Upper lobe of left lung (tissue), 6 donors: Measurements from ENCODE around the gene SEL1L. TPM values are rescaled to one million over a fixed set of nuclear protein-coding genes. Genes with fewer than 3 reads are reported as not detected.

Experiments
- ATAC-seq, 2 donors: fragments of 200-7000 bp; cut with Tn5 transposase; one replicate each; pipeline ENCODE4 v1.9.1; 2022; ENCODE audit warnings: mild to moderate bottlenecking in 2 of 2, moderate library complexity in 2 of 2; ENCODE audit not compliant: low FRiP score in 2 of 2
- DNase-seq, 2 donors: peaks; one replicate each; pipeline ENCODE4 v3.0.0-alpha.2; 2019 to 2020
- H3K27ac ChIP-seq, 4 donors: fragments of 200-600 bp; sonication (generic); one replicate each; pipeline ENCODE4 v1.5.1; 2016 to 2019
- H3K27me3 ChIP-seq, 4 donors: fragments of 200-600 bp; sonication (generic); one replicate each; pipeline ENCODE4 v1.5.1; 2017 to 2019
- H3K36me3 ChIP-seq, 4 donors: fragments of 200-600 bp; sonication (generic); one replicate each; pipeline ENCODE4 v1.5.1; 2016 to 2019
- H3K4me1 ChIP-seq, 4 donors: fragments of 200-600 bp; sonication (generic); one replicate each; pipeline ENCODE4 v1.5.1; 2018 to 2019
- H3K4me3 ChIP-seq, 4 donors: fragments of 200-600 bp; sonication (generic); one replicate each; pipeline ENCODE4 v1.5.1; 2017 to 2019; ENCODE audit warnings: mild to moderate bottlenecking in 2 of 4, moderate library complexity in 1 of 4
- H3K9me3 ChIP-seq, 4 donors: fragments of 200-600 bp; sonication (generic); one replicate each; pipeline ENCODE4 v1.5.1; 2018 to 2019
- EP300 ChIP-seq, 4 donors: sonication (generic); formaldehyde crosslinking; IDR thresholded peaks; one replicate each; pipeline ENCODE4 v1.5.1; 2017; ENCODE audit warnings: antibody characterized with exemption in 4 of 4, control low read depth in 2 of 4
- POLR2A ChIP-seq, 4 donors: fragments of 450-650 bp; IDR thresholded peaks; one replicate each; pipeline ENCODE4 v1.5.1; 2016 to 2017; ENCODE audit warnings: antibody characterized with exemption in 4 of 4, mild to moderate bottlenecking in 2 of 4
- POLR2AphosphoS5 ChIP-seq, 2 donors: sonication (generic); formaldehyde crosslinking; IDR thresholded peaks; one replicate each; pipeline ENCODE4 v1.5.1; 2017; ENCODE audit warnings: antibody characterized with exemption in 2 of 2
- WGBS, 2 donors: methylation state at CpG; one replicate each; pipeline ENCODE4 v1.1.5; 2017 to 2018; 5-methylcytosine and 5-hydroxymethylcytosine counted together
- total RNA-seq, 6 donors: library from RNA; depleted of rRNA in 4 of 6; stranded (reverse); fragments of >200 nt in 4 of 6; gene quantifications; one replicate each; pipeline versions ENCODE4 v1.1.0 to v1.2.1, GENCODE V29; 2016 to 2021
- TF ChIP-seq, protein P1 (sequence below), 6 experiments: fragments of 450-650 bp in 4 of 6; fragments of 200-600 bp in 2 of 6; sonication (generic) in 2 of 6; IDR thresholded peaks; one replicate each; pipeline ENCODE4 v1.5.1; 2016 to 2019; ENCODE audit warnings: antibody characterized with exemption in 6 of 6
- donor health status: DM: no; HTN: no; CAD: no; lungs with moderate emphysema.
- donor health status: DM: no; HTN: yes; CAD: no; lungs with severe emphysema.

SEL1L gene
- total RNA-seq, 6 donors from 2014 or later, result 24.1 to 120 (median 64.0) TPM

DNA sequence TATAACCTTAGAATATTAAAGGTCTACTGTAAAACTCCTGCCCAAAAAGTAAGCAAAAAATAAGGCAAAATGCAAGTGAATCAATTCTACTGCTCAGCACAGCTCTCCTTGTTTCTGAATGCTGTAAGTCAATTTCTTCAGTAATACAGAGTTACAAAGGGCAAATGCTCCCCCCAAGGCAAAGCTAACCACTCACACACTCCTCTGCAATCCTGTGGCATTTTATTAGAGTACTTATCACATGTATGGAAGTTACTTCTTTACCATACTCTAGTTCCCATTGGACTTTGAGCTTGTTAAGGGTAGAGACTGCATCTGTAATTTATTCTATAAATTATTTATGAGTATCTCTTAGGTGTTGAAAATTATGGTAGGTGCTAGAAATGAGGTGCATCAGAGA is 27.2 kb downstream of the SEL1L start:
- TF ChIP-seq EP300 (IDR thresholded peaks at IDR 0.05) (no peak), POLR2AphosphoS5 (IDR thresholded peaks at IDR 0.05) (no peak), POLR2A (IDR thresholded peaks at IDR 0.05) (no peak)
- TF ChIP-seq, protein P1, sequence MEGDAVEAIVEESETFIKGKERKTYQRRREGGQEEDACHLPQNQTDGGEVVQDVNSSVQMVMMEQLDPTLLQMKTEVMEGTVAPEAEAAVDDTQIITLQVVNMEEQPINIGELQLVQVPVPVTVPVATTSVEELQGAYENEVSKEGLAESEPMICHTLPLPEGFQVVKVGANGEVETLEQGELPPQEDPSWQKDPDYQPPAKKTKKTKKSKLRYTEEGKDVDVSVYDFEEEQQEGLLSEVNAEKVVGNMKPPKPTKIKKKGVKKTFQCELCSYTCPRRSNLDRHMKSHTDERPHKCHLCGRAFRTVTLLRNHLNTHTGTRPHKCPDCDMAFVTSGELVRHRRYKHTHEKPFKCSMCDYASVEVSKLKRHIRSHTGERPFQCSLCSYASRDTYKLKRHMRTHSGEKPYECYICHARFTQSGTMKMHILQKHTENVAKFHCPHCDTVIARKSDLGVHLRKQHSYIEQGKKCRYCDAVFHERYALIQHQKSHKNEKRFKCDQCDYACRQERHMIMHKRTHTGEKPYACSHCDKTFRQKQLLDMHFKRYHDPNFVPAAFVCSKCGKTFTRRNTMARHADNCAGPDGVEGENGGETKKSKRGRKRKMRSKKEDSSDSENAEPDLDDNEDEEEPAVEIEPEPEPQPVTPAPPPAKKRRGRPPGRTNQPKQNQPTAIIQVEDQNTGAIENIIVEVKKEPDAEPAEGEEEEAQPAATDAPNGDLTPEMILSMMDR (IDR thresholded peaks at IDR 0.05), result no peak
- H3K4me3 ChIP-seq, result no peak overlapping the region
- H3K36me3 ChIP-seq, result peaks cover 0 to 65% (median 25%) of the 10 kb centered on the region in 4 donors
- H3K27ac ChIP-seq, result no peak overlapping the region
- no peaks in the 10 kb centered on the region for H3K9me3 ChIP-seq
- H3K4me1 ChIP-seq, result peaks cover 16 to 25% (median 22%) of the 10 kb centered on the region in 4 donors
- DNase-seq (no peak), ATAC-seq (no peak)
- no peaks in the 10 kb centered on the region for H3K27me3 ChIP-seq

DNA sequence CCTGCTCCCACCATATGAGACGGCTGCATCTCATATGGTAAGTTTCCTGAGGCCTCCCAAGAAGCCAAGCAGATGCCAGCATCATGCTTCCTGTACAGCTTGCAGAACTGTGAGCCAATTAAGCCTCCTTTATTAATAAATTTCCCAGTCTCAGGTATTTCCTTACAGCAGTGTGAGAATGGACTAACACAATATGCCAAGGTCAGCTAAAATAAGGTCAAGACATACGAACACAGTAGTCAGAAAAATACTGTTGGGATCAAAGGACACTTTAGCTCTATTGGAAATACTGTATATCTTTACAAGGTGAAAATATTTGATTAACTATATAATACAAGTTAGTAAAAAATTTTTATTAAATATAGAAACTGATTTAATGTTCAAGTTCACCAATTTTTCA is 28.8 kb downstream of the SEL1L start:
- peaks cover 0 to 80% (median 37%) of the 10 kb centered on the region in 4 donors for H3K36me3 ChIP-seq
- no peak for DNase-seq
- peaks cover 4 to 9% (median 8%) of the 10 kb centered on the region in 4 donors for H3K4me1 ChIP-seq
- H3K9me3 ChIP-seq, result no peaks in the 10 kb centered on the region
- TF ChIP-seq POLR2AphosphoS5 (IDR thresholded peaks at IDR 0.05), result no peak
- TF ChIP-seq, protein P1 (IDR thresholded peaks at IDR 0.05), result no peak
- no peaks in the 10 kb centered on the region for H3K27me3 ChIP-seq
- no peak overlapping the region for H3K27ac ChIP-seq
- H3K4me3 ChIP-seq, result no peak overlapping the region
- no peak for ATAC-seq
- WGBS, 2 donors, result 95 to 97% methylated on average over 2 of the region's 2 CpGs

DNA sequence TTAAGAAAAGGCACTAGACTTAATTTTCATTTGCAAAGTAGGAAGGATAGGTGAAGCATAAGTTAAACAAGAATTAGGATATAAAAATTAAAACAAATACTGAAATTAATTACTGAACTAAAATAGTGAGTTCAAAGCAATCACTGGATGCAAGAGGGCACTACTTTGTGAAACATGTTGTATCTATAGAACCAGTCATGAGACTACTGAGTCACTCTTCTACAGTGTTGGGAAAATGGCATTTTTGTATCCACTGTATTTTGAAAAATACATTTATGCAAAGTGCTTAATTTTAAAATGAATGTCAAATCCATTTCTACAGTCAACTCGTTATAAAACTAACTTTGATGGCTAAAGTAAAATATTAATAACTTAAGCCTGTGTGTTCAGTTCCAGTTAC is 47.9 kb downstream of the SEL1L start:
- Histone ChIP-seq H3K27me3 (no peaks in the 10 kb centered on the region), H3K4me1 (no peaks in the 10 kb centered on the region), H3K27ac (no peak overlapping the region), H3K36me3 (peaks cover 31 to 93% (median 56%) of the 10 kb centered on the region in 4 donors), H3K4me3 (no peak overlapping the region), H3K9me3 (no peaks in the 10 kb centered on the region)
- DNase-seq, result no peak
- ATAC-seq, result no peak
- WGBS, 2 donors, result 91 to 95% methylated on average over 1 of the region's 1 CpG
- TF ChIP-seq EP300 (IDR thresholded peaks at IDR 0.05) (no peak), POLR2A (IDR thresholded peaks at IDR 0.05) (no peak), POLR2AphosphoS5 (IDR thresholded peaks at IDR 0.05) (no peak)
- TF ChIP-seq, protein P1 (IDR thresholded peaks at IDR 0.05), result no peak

DNA sequence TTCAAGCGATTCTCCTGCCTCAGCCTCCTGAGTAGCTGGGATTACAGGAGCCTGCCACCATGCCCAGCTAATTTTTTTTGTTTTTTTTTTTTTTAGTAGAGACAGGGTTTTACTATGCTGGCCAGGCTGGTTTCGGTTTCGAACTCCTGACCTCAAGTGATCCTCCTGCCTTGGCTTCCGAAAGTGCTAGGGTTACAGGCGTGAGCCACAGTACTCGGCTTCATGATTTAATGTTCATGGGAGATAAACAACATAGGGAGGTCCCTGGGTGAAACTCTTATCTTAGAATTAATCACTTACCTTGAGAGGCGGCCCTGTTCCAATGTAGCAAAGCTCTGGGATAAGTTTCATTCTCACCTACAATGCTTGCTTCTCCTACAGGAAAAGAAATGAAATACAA is 48.3 kb downstream of the SEL1L start:
- ATAC-seq (no peak), DNase-seq (no peak)
- Histone ChIP-seq H3K9me3 (no peaks in the 10 kb centered on the region), H3K27ac (no peak overlapping the region), H3K36me3 (peaks cover 31 to 93% (median 58%) of the 10 kb centered on the region in 4 donors), H3K27me3 (no peaks in the 10 kb centered on the region), H3K4me1 (no peaks in the 10 kb centered on the region), H3K4me3 (no peak overlapping the region)
- 82 to 92% methylated on average over 7 of the region's 7 CpGs for WGBS, 2 donors
- TF ChIP-seq POLR2AphosphoS5 (IDR thresholded peaks at IDR 0.05), result no peak

DNA sequence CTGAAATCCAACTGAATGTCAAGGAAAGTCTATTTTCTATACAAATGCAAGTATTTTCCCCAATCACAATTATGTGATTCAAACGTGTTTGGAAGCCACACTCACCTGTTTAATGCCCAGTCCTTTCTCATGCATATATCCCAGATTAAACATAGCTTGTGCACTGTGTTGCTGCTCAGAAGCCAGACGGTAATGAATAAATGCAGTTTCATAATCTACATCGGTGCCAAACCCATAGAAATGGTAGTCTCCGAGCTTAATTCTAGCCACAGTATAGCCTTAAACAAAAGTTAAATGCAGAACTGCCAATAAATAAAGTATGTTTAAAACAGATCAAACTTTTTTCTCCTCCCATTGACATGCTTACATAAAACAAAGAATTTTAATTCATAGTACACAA is 49.5 kb downstream of the SEL1L start:
- Histone ChIP-seq H3K36me3 (peaks cover 34 to 94% (median 54%) of the 10 kb centered on the region in 4 donors), H3K9me3 (no peaks in the 10 kb centered on the region), H3K27me3 (no peaks in the 10 kb centered on the region), H3K4me3 (no peak overlapping the region), H3K4me1 (no peaks in the 10 kb centered on the region), H3K27ac (no peak overlapping the region)
- TF ChIP-seq, protein P1 (IDR thresholded peaks at IDR 0.05), result no peak
- TF ChIP-seq EP300 (IDR thresholded peaks at IDR 0.05) (no peak), POLR2A (IDR thresholded peaks at IDR 0.05) (no peak), POLR2AphosphoS5 (IDR thresholded peaks at IDR 0.05) (no peak)
- no peak for ATAC-seq
- DNase-seq, result no peak
- WGBS, 2 donors, result 89 to 96% methylated on average over 4 of the region's 4 CpGs
